EH (cell line): ENCODE measurements around the gene ELP4.

Experiments used
- DNase-seq: peaks from one replicate; pipeline ENCODE4 v3.0.0-alpha.2; 2015; ENCODE audit warnings: low read depth

The ELP4 gene

GRCh38 chr11:31772412-31772811 lies 262.8 kb downstream of the ELP4 start:
- DNase-seq: no peak

- peak; percentile 79 for DNase-seq
These were observed 269.8 kb downstream of the ELP4 start for GRCh38 chr11:31779374-31779791.

GRCh38 chr11:31780078-31780477 lies 270.5 kb downstream of the ELP4 start:
- no peak for DNase-seq

GRCh38 chr11:31780480-31780971 lies 271.0 kb downstream of the ELP4 start:
- no peak for DNase-seq

- no peak for DNase-seq
These were observed 272.7 kb downstream of the ELP4 start for GRCh38 chr11:31782257-31782656.

- no peak for DNase-seq
These were observed 273.7 kb downstream of the ELP4 start for GRCh38 chr11:31783252-31783651.

- DNase-seq: no peak
These were observed 275.0 kb downstream of the ELP4 start for GRCh38 chr11:31784611-31785010.

GRCh38 chr11:31786996-31787685 lies 277.6 kb downstream of the ELP4 start:
- DNase-seq: no peak

GRCh38 chr11:31788085-31788484 lies 278.5 kb downstream of the ELP4 start:
- DNase-seq: no peak

GRCh38 chr11:31790649-31791048 lies 281.1 kb downstream of the ELP4 start:
- no peak for DNase-seq

- no peak for DNase-seq
These were observed 282.5 kb downstream of the ELP4 start for GRCh38 chr11:31792036-31792435.

GRCh38 chr11:31792456-31792855 lies 282.9 kb downstream of the ELP4 start:
- no peak for DNase-seq

- no peak for DNase-seq
These were observed 283.7 kb downstream of the ELP4 start for GRCh38 chr11:31793264-31793663.

- no peak for DNase-seq
These were observed 285.0 kb downstream of the ELP4 start for GRCh38 chr11:31794548-31794947.

- no peak for DNase-seq
These were observed 286.3 kb downstream of the ELP4 start for GRCh38 chr11:31795706-31796498.

- no peak for DNase-seq
These were observed 287.1 kb downstream of the ELP4 start for GRCh38 chr11:31796499-31797189.

- DNase-seq: no peak
These were observed 287.9 kb downstream of the ELP4 start for GRCh38 chr11:31797190-31798056.

- DNase-seq: no peak
These were observed 288.5 kb downstream of the ELP4 start for GRCh38 chr11:31798057-31798553.

- DNase-seq: no peak
These were observed 289.2 kb downstream of the ELP4 start for GRCh38 chr11:31798554-31799434.
